ENCODE data around the gene MBD5.

- TF ChIP-seq EP300 (IDR thresholded peaks at IDR 0.05) (no peak), CTCF (IDR thresholded peaks at IDR 0.05) (no peak), POLR2AphosphoS5 (IDR thresholded peaks at IDR 0.05) (no peak), POLR2A (IDR thresholded peaks at IDR 0.05) (no peak)
Observed at GRCh38 chr2:148234143-148234542, 213.3 kb downstream of the MBD5 start.
